ENCODE results near the gene P2RY6. TPM values are rescaled to one million over a fixed set of nuclear protein-coding genes. Genes with fewer than 3 reads are reported as not detected.

The P2RY6 gene
- total RNA-seq, 1 experiment from 2014 or later = not detected

- Mint-ChIP-seq H3K36me3 (ENCODE audit: insufficient read depth in 1 of 3, low read depth in 3 of 3) (no peaks in the 10 kb centered on the region; a peak in 1 of 7 replicates), H3K4me3 (no peak overlapping the region), H3K4me1 (peaks cover 55 to 57% of the 10 kb centered on the region in 2 experiments), H3K27ac (no peak overlapping the region), H3K9me3 (no peaks in the 10 kb centered on the region), H3K27me3 (ENCODE audit: low read depth) (peaks cover 89% of the 10 kb centered on the region)
- Histone ChIP-seq H3K79me1 (ENCODE audit: insufficient read depth, low read depth, low read length, poor library complexity, severe bottlenecking) (no peaks in the 10 kb centered on the region), H2BK5ac (ENCODE audit: insufficient read length, low read length) (no peak overlapping the region), H4K8ac (replicated peaks; ENCODE audit: insufficient read length, low read depth, low read length) (no peak overlapping the region), H3T11ph (ENCODE audit: low read length) (no peak overlapping the region), H3K14ac (ENCODE audit: insufficient read depth, low read length) (no peak overlapping the region), H3K23me2 (ENCODE audit: insufficient read length, low read depth, low read length, poor library complexity, severe bottlenecking) (no peaks in the 10 kb centered on the region), H2BK15ac (ENCODE audit: low read depth, low read length) (no peak overlapping the region), H3K27me3 (ENCODE audit: insufficient read depth, low read length) (peaks cover 28% of the 10 kb centered on the region), H3K79me2 (ENCODE audit: insufficient read depth, low read length) (no peaks in the 10 kb centered on the region), H2BK20ac (ENCODE audit: low read depth, low read length, poor library complexity, severe bottlenecking) (no peak overlapping the region), H3K9me3 (ENCODE audit: control insufficient read depth, low read depth, low read length) (no peaks in the 10 kb centered on the region), H3K4ac (ENCODE audit: low read depth, low read length) (no peak overlapping the region), H3K18ac (ENCODE audit: insufficient read length, low read depth, low read length) (peak overlapping the region; percentile 59), H4K5ac (ENCODE audit: insufficient read length, low read depth, low read length) (no peak overlapping the region), H2BK120ac (ENCODE audit: low read depth, low read length, poor library complexity, severe bottlenecking) (no peak overlapping the region), H2AK5ac (ENCODE audit: insufficient read length, low read length) (no peak overlapping the region), H3K9ac (ENCODE audit: extremely low read depth, insufficient read length, low read length) (no peak overlapping the region), H3K4me2 (ENCODE audit: insufficient read depth, insufficient read length, low read length) (peak overlapping the region; percentile 41), H3K56ac (ENCODE audit: insufficient read length, low read depth, low read length) (no peak overlapping the region), H4K20me1 (ENCODE audit: control insufficient read depth, insufficient read depth, insufficient read length) (no peaks in the 10 kb centered on the region), H3K23ac (ENCODE audit: insufficient read length, low read depth, low read length) (no peak overlapping the region), H3K4me1 (ENCODE audit: insufficient read depth, low read length) (peaks cover 7% of the 10 kb centered on the region; the same call in 1 of the 2 replicates), H4K91ac (ENCODE audit: insufficient read length, low read depth, low read length) (no peak overlapping the region), H3K27ac (ENCODE audit: insufficient read length, low read depth, low read length) (no peak overlapping the region), H2AFZ (ENCODE audit: low read length) (no peak overlapping the region), H2BK12ac (ENCODE audit: insufficient read length, low read depth, low read length) (peak overlapping the region; percentile 36)
- WGBS (ENCODE audit: extremely low coverage, insufficient read length, low lambda C conversion rate) = no CpG with 5 or more reads among the region's 4 CpGs
- TF ChIP-seq, protein P1, sequence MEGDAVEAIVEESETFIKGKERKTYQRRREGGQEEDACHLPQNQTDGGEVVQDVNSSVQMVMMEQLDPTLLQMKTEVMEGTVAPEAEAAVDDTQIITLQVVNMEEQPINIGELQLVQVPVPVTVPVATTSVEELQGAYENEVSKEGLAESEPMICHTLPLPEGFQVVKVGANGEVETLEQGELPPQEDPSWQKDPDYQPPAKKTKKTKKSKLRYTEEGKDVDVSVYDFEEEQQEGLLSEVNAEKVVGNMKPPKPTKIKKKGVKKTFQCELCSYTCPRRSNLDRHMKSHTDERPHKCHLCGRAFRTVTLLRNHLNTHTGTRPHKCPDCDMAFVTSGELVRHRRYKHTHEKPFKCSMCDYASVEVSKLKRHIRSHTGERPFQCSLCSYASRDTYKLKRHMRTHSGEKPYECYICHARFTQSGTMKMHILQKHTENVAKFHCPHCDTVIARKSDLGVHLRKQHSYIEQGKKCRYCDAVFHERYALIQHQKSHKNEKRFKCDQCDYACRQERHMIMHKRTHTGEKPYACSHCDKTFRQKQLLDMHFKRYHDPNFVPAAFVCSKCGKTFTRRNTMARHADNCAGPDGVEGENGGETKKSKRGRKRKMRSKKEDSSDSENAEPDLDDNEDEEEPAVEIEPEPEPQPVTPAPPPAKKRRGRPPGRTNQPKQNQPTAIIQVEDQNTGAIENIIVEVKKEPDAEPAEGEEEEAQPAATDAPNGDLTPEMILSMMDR (conservative IDR thresholded peaks at IDR 0.05) = no peak
- peak; percentile 86 for DNase-seq
Observed at GRCh38 chr11:73331138-73331916, 59.2 kb downstream of the P2RY6 start.

All from H9 (cell line).